ENCODE results near the gene GPR132.

- no peak for TF ChIP-seq GTF2F1 (IDR thresholded peaks at IDR 0.05; ENCODE audit: low read length)
- no peak for TF ChIP-seq ZNF280D (CRISPR knock-in tag; IDR thresholded peaks at IDR 0.05)
- TF ChIP-seq, protein P1, sequence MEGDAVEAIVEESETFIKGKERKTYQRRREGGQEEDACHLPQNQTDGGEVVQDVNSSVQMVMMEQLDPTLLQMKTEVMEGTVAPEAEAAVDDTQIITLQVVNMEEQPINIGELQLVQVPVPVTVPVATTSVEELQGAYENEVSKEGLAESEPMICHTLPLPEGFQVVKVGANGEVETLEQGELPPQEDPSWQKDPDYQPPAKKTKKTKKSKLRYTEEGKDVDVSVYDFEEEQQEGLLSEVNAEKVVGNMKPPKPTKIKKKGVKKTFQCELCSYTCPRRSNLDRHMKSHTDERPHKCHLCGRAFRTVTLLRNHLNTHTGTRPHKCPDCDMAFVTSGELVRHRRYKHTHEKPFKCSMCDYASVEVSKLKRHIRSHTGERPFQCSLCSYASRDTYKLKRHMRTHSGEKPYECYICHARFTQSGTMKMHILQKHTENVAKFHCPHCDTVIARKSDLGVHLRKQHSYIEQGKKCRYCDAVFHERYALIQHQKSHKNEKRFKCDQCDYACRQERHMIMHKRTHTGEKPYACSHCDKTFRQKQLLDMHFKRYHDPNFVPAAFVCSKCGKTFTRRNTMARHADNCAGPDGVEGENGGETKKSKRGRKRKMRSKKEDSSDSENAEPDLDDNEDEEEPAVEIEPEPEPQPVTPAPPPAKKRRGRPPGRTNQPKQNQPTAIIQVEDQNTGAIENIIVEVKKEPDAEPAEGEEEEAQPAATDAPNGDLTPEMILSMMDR (CRISPR knock-in tag; IDR thresholded peaks at IDR 0.05): no peak
- TF ChIP-seq GABPA (IDR thresholded peaks at IDR 0.05; ENCODE audit: low read depth, low read length): no peak
- no peak for TF ChIP-seq GABPA (CRISPR knock-in tag; IDR thresholded peaks at IDR 0.05; ENCODE audit: low read depth)
- no peak for TF ChIP-seq BHLHE40 (IDR thresholded peaks at IDR 0.05; ENCODE audit: low read length)
- TF ChIP-seq ZNF318 (CRISPR knock-in tag; IDR thresholded peaks at IDR 0.05): no peak
- TF ChIP-seq ZFP36 (IDR thresholded peaks at IDR 0.05; ENCODE audit: borderline replicate concordance, low read depth, low read length, partially characterized antibody): no peak
- TF ChIP-seq HNRNPL (IDR thresholded peaks at IDR 0.05; ENCODE audit: low read depth, low read length): no peak
- TF ChIP-seq REST (IDR thresholded peaks at IDR 0.05; ENCODE audit: borderline replicate concordance in 1 of 2, low read depth in 1 of 2, low read length in 2 of 2): no peak
- no peak for TF ChIP-seq SMC3 (IDR thresholded peaks at IDR 0.05; ENCODE audit: low read length)
These were observed 5.2 kb downstream of the GPR132 start for GRCh38 chr14:105059925-105060565.

Data from HepG2 (cell line).